T-helper 9 cell (primary cell): ENCODE data around the gene AAK1.
A peak's percentile ranks its signal among the peaks of the same experiment; 100 is the strongest.
"Not testable (repeated sequence)": the region's sequence is repeated elsewhere in the genome, so short reads cannot be mapped to it uniquely, and the experiment has no call there.

Source experiments
- DNase-seq: peaks from one replicate; pipeline ENCODE4 v3.0.0-alpha.2; 2020
- total RNA-seq, 2 donors: gene quantifications; one replicate each; lab custom pipeline; 2026; lab: John Stamatoyannopoulos, UW

The AAK1 gene
- total RNA-seq = 123 to 162 reads per million in 2 donors

DNA sequence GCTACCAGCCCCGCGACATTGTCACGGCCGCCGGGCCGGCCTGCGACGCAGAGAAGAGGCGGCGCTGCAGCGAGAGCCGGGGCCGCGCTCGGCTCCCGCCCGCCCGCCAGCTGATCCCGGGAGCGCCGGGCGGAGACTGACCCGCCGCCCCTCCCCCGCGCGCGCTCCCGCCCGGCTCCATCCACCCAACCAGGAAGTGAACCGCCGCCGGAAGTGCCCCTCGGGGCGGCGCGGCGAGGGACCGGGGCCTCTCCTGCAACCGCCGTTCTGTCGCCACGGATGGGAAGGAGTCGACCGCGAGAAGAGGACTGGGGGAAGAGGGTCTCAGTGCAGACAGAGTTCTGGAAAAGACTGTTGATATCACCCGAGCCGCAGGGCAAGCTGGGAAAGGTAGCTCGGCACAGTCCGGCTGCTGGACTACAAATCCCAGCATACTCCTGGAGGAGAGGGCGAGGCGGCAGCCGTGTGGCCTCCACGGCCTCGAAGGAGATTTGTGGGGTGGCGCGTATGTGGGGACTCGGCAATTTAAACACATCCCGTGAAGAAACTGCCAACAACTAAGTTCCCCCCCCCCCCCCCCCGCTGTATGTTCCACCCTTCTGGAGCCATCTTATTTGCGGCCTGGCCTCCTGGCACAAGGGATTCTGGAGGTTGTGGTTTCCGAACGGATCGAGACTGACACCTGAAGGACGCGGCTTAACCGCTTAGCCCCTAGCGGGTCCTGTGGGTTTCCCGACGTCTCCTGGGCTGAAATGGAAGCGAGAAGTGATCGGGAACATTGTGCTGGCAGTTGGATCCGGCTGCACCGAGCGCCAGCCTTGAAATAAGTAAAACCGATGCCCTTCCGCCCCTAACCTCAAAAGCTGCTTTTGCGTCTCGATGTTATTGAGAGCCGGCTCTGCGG is at the start of gene AAK1:
Gene AAK1, minus strand, starts transcription at position 138 of the 904 bp plus-strand sequence. CDS start 699 bp downstream, outside the sequence.
- DNase-seq = peak; percentile 67

DNA sequence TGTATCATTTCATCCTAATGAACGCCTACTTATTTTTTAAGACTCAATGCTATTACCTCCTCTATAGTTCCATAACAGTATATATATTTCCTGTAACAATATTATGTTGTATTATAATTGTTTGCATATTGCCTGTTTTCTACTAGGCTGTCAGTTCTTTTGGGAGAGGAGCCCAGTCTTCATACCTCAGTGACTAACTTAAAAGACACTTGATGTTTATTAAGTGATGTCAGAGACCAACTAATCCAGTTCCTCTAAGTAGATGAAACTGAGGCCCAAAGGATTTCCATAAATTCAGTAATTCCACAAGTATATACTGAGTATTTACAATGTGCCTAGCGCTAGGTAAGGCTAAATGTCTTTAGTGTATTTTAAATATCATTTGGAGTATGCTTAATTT is 48.9 kb upstream of the AAK1 start:
- no peak for DNase-seq

DNA sequence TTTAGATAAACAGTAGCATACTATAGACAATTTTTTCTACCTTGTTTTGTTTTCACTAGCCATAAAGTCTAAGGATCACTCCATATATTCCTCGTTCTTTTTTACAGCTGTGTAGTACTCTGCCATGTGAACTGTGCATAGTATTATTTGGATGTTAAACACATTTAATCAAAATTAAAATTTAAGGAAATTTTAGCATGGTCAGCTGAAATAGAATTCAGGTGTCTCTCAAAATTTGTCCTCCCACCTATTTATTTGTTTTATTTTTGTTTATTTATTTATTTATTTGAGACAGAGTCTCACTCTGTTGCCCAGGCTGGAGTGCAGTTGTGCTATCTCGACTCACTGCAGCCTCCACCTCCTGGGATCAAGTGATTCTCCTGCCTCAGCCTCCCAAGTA is 46.4 kb upstream of the AAK1 start:
- no peak for DNase-seq

DNA sequence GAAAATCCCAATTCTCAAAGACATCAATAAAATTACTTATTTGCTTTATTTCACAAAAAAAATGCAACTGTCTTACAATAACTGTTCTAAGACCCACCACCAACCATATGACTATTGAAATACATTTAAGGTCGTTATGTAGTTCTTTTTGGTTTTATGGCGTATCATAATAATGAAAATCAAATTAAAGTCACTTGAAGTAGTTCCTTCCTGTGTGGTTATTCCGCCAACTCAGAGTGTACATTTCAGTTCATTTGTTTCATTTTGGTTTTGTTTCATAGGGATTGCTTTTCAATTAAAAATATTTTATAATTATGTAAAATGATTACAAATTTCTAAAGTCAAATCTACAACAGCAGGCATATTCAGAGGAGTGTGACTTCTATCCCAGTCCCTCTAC is 45.9 kb upstream of the AAK1 start:
- no peak for DNase-seq

DNA sequence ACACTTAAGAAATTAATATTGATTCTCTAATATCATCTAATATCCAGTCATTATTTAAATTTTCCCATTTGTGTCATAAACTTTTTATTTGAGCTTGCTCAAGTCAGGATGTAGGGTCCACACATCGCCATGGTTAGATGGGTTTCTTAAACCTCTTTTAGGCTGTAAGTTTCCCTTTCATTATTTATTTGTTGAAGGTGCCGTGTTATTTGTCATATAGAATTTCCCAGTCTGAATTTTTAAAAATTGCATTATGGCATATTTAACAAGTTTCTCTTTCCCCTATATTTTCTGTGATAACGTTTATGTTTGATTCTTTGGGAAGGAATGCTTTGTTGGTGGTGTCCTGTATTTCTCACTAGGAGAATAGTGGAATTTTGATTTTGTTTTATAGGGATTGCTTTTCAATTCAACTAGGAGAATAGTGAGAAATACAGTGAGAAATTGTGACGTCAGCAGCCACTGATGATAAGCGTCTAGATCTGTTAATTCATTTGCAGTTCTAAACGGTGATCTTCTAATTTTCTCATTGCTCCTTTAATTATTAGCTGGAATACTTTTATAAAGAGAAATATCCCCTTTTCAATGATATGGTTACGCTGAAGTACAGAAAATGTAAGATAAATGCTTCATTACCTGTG is 44.6 kb upstream of the AAK1 start:
- no peak for DNase-seq

DNA sequence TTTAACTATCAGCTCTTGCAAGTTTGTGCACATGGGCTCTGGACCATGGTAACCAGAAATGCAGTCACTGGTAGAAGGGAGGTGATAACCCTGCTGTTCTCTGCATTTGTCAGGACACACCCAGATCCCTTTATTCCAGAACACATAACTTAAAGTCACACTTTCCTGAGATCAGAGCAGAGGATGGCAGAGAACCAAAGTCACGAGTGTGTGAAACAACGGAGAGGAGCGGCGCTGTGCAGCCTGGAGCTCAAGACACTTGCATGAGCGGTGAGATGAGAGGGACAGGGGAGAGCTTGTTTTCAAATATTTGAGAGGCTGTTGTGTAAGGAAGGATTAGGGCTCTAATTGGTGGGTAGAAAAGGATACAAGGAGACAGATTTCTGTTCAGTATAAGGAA is 43.3 kb upstream of the AAK1 start:
- no peak for DNase-seq

DNA sequence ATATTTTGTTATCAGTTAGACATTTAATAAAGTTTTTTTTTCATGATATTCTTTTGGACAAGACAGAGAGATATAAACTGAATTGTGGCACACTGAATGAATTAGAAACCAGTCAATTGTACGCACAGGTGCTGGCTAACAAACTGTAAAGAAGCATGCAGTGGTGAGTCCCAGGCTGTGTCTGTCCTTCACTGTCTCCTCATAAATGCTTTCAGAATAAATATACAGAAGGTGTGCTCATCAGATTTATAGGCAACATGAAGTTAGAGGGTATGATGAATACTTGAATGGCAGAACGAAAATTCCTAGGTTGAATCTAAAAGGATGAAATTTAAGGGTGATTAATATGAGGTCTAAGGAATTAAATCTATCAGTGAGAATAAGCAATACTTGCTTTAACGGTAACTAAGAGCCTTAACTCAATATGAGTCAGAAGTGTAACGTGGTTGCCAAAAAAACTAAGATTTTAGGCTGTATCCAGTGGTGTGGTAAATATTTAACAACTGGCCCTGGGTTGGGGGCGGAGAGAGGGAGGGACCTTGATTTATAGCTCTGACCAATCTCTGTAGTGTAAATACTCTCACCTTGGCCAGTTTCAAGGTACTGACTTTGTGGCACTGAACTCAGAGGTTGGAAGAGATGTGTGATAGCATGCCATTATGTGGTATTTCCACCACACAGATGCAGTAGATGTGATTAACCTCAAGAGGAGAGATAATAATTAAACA is 41.9 kb upstream of the AAK1 start:
- no peak for DNase-seq

DNA sequence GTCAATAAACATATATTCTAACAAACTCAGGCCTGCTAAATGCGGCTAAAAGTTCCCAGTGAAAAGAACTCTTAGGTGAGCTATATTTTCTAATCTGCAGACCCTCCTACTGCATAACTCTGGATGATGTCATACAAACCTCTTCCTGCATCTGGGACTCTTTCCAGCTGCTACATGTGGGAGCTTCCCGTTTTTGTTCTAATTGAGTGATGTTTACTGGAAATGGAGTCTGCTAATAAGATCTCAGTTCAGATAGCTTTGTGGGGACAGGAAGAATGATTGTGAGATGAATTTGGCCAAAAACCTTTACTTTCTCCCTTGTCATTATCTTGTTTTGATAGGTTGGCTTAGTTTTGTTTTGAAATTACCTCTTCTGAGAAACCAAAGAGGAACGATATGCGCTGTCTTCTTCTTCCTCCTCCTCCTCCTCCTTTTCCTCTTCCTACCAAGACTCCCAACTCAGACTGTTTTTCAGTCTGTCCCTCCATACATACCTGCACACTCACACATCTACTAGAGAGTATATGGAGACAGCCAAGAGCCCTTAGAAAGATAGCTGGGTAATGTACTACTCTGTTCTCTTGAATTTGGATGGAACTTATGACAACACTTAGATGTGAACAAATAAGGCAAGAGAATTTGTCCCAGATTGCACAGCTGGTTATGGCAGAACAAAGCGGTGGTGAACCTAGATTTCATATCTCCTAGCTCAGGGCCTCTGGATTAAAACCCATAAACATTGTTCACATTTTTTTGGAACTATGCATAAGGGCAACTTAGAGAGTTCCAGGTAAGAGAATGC is 39.8 kb upstream of the AAK1 start:
- DNase-seq = no peak

DNA sequence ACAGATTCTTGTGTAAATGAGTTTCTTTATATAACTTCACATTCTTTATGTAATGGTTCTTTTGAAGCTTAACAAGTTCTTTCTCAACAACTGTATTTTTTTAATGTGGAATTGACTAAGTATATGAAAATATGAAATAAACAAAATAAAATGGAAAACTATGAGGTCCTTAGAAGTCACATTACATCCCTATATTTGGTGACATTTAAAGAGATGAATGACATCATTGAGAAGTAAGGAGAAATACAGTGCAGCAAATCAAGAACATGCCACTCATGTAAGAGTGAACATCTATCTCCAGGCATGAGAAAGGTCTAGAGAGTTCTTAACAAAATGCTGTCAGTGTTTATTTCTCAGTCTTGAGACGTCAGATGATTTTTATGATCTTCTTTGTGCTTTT is 39.0 kb upstream of the AAK1 start:
- no peak for DNase-seq

DNA sequence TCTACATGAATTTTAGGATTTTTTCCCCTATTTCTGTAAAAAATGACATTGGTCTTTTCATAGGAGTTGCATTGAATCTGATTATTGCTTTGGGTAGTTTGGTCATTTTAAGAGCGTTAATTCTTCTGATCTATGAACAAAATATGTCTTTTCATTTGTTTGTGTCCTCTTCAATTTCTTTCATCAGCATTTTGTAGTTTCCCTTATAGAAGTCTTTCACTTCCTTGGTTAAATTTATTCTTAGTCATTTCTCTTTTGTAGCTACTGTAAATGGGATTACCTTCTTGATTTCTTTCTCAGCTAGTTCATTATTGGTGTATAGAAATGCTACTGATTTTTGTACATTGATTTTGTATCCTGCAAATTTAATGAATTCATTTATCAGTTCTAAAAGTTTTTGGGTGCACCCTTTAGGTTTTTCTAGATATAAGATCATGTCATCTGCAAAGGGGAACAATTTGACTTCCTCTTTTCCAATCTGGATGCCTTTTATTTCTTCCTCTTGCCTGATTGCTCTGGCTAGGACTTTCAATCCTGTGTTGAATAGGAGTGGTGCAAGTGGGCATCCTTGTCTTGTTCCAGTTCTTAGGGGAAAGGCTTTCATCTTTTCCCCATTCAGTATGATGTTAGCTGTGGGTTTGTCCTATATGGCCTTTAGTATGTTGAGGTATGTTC is 36.6 kb upstream of the AAK1 start:
- no peak for DNase-seq

DNA sequence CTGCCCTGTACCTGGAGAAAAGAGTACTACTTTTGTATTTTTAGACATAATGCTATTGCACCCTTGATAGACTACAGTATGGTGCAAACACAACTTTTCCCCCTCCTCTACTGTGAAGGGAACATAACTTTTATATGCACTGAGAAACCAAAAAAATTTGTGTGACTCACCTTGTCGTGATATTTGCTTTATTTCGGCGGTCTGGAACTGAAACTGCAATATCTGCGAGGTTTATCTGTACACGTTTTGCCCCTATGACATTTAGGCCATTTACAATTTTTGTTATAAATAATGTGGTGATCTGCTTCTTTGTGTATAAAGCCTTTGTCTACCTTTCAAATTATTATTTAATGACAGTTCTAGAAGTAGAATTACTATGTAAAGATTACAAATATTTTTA is 34.4 kb upstream of the AAK1 start:
- DNase-seq = no peak

DNA sequence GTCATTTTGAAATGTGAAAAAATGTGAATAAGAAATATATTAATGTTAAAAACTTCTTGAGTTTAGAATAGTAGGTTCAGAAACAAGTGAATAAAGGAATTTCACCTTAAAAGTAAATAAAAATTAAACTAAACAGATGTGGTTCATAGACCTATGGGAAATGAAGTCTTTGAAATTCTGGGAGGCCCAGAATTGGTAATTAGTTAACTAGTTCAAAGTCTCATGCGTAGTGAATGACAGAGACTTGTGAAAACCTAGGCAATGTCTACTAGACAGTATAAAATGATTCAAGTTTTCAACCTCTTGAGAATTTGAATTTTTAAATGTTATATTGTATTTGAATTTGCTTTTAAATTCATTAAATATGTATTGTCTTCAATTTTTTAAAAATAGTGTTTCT is 32.6 kb upstream of the AAK1 start:
- no peak for DNase-seq

DNA sequence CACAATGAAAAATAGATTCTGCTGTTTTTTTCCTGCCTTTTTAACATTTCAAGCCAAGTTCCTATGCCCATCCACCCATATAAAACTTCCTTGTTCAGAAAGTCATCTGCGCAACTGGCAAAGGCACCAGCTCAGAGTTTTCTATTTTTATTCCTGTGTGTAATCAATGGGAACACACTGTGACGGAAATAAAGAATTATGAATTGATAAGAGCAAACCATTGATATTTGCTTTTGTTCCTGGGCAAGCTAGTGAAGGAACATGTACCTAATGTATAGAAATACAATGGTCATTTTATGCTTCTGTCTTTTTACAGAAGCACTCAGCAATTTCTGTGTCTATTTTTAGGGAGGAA is 30.8 kb upstream of the AAK1 start:
- no peak for DNase-seq

DNA sequence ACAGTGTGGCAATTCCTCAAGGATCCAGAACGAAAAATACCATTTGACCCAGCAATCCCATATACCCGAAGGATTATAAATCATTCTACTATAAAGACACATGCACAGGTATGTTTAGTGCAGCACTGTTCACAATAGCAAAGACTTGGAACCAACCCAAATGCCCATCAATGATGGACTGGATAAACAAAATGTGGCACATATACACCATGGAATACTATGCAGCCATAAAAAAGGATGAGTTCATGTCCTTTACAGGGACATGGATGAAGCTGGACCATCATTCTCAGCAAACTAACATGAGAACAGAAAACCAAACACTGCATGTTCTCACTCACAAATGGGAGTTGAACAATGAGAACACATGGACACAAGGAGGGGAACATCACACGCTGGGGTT is 29.6 kb upstream of the AAK1 start:
- DNase-seq = not testable (repeated sequence)

DNA sequence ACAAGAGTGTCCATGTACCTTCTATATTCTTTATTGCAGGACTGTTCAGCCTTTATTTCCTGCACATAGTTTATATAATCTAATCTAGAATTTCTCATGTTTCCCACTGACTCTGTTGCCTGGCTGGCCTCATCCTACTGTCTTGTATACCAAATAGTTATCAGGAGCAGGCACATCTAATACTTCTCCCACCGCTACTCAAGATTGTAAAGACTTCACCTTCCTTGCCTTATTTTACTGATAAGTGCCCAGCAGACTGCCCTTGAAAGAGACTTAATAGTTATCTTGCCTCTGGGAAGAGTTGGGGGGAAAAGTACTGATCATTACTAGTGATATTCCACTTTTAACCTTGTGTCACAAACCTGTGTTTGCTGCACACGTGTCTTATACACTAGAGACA is 26.1 kb upstream of the AAK1 start:
- DNase-seq = no peak

DNA sequence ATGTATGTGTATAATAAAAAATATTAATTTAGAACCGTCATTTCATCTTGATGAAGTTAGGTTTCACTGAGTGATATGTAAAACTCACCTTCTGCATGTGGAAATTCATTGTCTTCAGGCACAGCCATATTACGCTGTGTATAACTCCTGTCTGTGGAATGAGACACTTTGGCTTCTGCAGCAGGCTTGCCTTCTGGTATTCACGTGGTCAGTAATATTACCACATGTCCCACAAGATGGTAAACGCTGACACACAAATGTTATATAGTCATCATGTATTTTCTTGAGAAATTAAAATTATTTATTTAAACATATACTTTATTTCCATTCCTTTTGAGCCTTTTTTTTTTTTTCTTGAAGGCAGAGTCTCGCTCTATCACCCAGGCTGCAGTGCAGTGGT is 25.1 kb upstream of the AAK1 start:
- no peak for DNase-seq

DNA sequence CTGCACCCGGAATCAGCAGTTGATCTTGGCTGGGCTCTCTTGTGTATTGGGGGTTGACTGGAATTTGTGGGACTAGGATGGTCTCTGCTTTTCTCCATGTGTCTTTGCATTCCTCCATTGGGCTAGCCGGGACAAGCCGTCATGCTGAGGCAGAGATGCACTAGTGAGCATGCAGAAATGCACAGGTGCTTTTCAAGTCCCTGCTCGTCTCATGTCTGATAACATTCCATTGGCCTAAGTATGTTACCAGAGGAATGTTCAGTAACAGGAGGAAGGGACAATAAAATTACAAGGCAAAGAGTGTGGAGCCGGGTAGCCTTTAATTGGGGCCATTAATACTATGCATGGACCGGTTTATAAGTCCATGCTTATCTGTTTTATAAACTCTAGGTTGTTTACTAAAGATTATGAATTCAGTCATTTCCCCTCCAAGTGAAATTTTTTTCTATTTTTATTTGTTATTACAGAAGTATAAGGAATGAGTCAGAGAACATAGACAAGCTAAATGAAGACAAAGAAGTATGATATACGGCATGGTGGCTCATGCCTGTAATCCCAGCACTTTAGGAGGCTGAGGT is 24.4 kb upstream of the AAK1 start:
- no peak for DNase-seq

DNA sequence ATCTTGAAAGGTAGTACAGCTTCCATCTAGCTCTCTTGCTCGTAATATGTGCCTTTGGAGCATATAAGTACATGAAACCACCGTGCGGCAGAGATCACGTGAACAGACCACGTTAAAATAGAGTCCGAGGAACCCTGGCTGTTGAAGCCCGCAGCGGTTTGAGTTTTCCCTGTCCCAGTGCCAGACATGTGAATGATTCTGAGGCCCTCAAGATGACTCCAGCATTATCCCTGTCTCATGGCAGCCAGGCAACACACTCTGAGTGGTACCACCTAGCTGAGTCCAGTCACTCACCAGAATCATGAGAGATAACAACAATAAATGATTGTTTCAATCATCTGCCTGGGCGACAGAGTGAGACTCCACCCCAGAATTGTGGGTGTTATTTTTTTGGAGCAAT is 21.6 kb upstream of the AAK1 start:
- no peak for DNase-seq

DNA sequence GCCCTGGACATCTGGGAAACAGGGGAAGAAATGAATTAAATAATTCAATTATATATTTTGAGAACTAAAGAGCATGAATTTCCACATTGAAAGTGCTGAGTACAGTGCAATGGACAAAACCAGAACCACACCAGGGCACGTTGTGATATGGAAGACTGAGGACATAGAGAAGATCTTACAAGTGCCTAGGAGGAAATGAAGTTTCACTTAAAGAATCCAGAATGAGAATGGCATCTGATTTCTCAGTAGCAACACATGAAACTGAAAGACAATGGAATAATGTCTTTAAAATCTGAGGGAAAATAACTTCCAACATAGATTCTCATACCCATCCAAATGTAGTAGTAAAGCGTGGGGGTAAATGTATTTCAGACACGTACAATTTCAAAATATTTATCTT is 20.3 kb upstream of the AAK1 start:
- no peak for DNase-seq

DNA sequence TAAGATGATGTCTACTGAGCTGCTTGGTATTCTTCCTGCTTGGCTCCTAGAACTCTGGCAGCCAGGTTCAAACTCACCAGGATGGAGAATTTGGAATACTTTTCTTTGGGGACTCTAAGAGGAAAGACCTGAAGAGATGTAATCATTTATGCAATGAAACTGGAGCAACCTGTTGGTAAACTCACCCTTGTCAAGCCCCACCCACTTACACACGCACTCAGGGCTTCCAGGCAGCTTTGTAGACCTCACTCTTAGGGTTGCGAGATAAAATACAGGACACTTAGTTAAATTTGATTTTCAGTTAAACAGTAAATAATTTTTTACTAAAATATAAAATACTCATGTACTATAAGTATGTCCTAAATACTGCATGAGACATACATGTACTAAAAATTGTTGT is 19.0 kb upstream of the AAK1 start:
- DNase-seq = not testable (repeated sequence)

DNA sequence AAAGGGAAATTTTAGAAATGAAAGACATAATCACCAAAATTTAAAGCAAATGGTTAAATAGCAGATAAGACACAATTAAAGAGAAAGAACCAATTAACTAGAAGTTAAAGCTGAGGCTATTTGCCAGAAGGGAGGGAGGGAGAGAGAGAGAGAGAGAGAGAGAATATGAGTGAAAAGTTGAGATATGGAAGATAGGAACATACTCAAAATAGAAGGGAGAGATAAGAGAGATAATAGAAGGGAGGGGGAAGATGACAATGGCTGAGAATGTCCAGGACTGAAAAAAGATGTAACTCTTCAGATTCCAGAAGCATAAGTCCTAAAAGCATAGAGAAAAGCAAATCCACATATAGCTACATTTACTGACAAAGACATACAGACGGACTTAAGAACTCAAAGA is 17.1 kb upstream of the AAK1 start:
- DNase-seq = no peak

DNA sequence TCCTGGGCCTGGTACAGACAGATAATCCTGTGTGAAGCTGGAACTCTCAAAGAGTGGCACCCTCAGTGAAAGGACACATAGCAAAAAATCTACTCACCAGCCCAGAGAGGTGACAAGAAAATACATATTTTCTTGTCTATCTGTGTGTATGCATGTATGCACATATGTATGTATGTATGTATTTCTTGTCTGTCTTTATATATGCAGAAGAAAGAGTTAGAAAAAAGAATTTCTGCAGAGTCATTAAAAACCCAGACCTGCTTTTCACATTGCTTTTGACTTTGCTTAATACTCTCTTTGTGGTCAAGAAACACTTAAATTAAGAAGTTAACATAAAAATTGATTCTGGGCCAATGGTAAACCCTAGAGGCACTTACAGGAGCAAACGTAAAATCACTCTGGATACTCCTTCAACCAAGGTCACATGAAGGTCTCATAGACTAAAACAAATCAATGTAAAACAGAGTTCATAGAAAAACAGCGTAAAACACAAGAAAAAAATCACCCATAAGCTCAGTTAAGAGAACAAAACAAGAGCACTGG is 16.5 kb upstream of the AAK1 start:
- no peak for DNase-seq
